GM12872 (cell line): ENCODE results near the gene HMGCL.

ENCODE experiments used
- CTCF ChIP-seq: IDR thresholded peaks from 3 replicates; pipeline ENCODE4 v1.5.1; 2011; ENCODE audit warnings: low read depth, mild to moderate bottlenecking, low read length, moderate library complexity; ENCODE audit not compliant: insufficient read depth

Gene HMGCL

GRCh38 chr1:23837908-23838307 is 12.7 kb upstream of the HMGCL start:
- TF ChIP-seq CTCF = no peak

- no peak for TF ChIP-seq CTCF
These were observed 10.8 kb upstream of the HMGCL start for GRCh38 chr1:23836037-23836436.

- TF ChIP-seq CTCF = no peak
These were observed 2.5 kb upstream of the HMGCL start for GRCh38 chr1:23827717-23828116.

GRCh38 chr1:23825762-23826522 is 713 bp upstream of the HMGCL start:
- no peak for TF ChIP-seq CTCF

GRCh38 chr1:23824711-23825075 is 536 bp downstream of the HMGCL start:
- no peak for TF ChIP-seq CTCF

- no peak for TF ChIP-seq CTCF
These were observed 1.5 kb downstream of the HMGCL start for GRCh38 chr1:23823767-23824166.

GRCh38 chr1:23817633-23818032 is 7.6 kb downstream of the HMGCL start:
- TF ChIP-seq CTCF = no peak
